Activated naive CD8-positive, alpha-beta T cell treated with anti-CD3 and anti-CD28 coated beads, Interleukin-2, amount 10 ng/mL, durations not matched to agents 7 days and 5 days (primary cell): ENCODE results near the gene MRPS33. TPM values are rescaled to one million over a fixed set of nuclear protein-coding genes. Genes with fewer than 3 reads are reported as not detected.

Experiments used
- ATAC-seq: fragments of 150-1000 bp; cut with Tn5 transposase; one replicate; pipeline ENCODE4 v1.10.0; 2021; ENCODE audit warnings: low read depth, moderate library complexity
- POLR2A ChIA-PET: fragments of 350-600 bp; sonication (Branson Sonifier 250); formaldehyde crosslinking; loops from one replicate; lab custom pipeline; 2021; ENCODE audit warnings: antibody characterized with exemption; lab: Charles Lee
- DNase-seq: peaks from one replicate; pipeline ENCODE4 v3.0.0; 2021
- H3K27ac Mint-ChIP-seq: one replicate; pipeline ENCODE4 v1.8.0; 2022; ENCODE audit warnings: mild to moderate bottlenecking, mixed read lengths
- H3K27me3 Mint-ChIP-seq: one replicate; pipeline ENCODE4 v1.8.0; 2022; ENCODE audit warnings: mild to moderate bottlenecking, moderate library complexity, mixed read lengths
- H3K36me3 Mint-ChIP-seq: one replicate; pipeline ENCODE4 v1.8.0; 2021; ENCODE audit warnings: mild to moderate bottlenecking, mixed read lengths
- H3K4me1 Mint-ChIP-seq: one replicate; pipeline ENCODE4 v1.8.0; 2021; ENCODE audit warnings: mixed read lengths
- H3K4me3 Mint-ChIP-seq: one replicate; pipeline ENCODE4 v1.8.0; 2022; ENCODE audit warnings: mild to moderate bottlenecking, moderate library complexity, mixed read lengths
- H3K9me3 Mint-ChIP-seq: one replicate; pipeline ENCODE4 v1.8.0; 2021; ENCODE audit warnings: mixed read lengths
- total RNA-seq, 2 experiments: library from RNA; stranded (reverse); gene quantifications; one replicate each; pipeline ENCODE4 v1.2.3, GENCODE V29; 2021

The MRPS33 gene
- total RNA-seq, 2 experiments from 2014 or later, result 44.4 to 47.0 TPM

- Mint-ChIP-seq H3K9me3 (no peaks in the 10 kb centered on the region), H3K4me1 (no peaks in the 10 kb centered on the region), H3K27ac (no peak overlapping the region), H3K4me3 (no peak overlapping the region), H3K36me3 (no peaks in the 10 kb centered on the region), H3K27me3 (peaks cover 4% of the 10 kb centered on the region)
- no peak for DNase-seq
- POLR2A ChIA-PET, result no interaction called here
- ATAC-seq, result no peak
Observed at GRCh38 chr7:140998715-140999114, 16.0 kb downstream of the MRPS33 start.

- Mint-ChIP-seq H3K4me1 (no peaks in the 10 kb centered on the region), H3K36me3 (no peaks in the 10 kb centered on the region), H3K27me3 (peaks cover 9% of the 10 kb centered on the region), H3K27ac (no peak overlapping the region), H3K4me3 (no peak overlapping the region), H3K9me3 (no peaks in the 10 kb centered on the region)
- POLR2A ChIA-PET, result no interaction called here
- ATAC-seq (no peak), DNase-seq (no peak)
Observed at GRCh38 chr7:140992422-140992821, 22.3 kb downstream of the MRPS33 start.

DNA sequence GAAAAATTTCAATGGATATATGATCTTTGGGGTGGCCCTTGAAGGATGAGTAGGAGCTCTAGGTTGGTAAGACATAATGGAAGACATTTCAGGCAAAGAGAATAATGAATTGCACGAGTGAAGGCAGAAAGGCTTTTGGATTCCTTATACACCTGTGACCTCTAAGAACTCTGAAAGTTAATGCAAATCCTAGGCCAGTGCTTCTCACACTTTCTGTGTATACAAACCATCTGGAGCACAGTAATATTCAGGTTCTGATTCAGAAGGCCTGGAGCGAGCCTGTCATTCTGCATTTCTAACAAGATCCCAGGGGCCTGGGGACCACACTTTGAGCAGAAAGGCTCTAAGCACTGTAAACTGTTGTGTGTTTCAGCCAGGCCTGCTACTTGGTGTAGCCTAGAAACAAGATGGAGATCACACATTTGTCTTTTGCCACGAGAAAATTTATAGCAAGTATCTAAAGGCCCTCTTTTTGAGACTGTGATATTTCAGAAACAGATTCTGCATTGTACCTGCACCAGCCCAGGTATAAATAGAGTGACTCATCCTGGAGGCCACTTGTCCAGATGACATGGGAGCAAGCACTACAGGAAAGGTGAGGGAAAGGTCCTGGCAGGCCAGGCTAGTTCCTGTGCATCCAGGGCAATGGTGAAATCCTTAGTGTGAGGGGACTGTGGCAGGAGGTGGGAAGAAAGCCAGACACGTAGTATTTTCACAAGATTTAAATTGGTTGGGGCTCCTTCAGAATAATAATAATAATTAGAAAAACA lies 24.4 kb downstream of the MRPS33 start:
- H3K4me3 Mint-ChIP-seq, result no peak overlapping the region
- ATAC-seq, result no peak
- no peak for DNase-seq
- no peaks in the 10 kb centered on the region for H3K9me3 Mint-ChIP-seq
- H3K36me3 Mint-ChIP-seq, result no peaks in the 10 kb centered on the region
- H3K4me1 Mint-ChIP-seq, result no peaks in the 10 kb centered on the region
- peaks cover 9% of the 10 kb centered on the region for H3K27me3 Mint-ChIP-seq
- H3K27ac Mint-ChIP-seq, result no peak overlapping the region
- POLR2A ChIA-PET, result no interaction called here

GRCh38 chr7:140989068-140989467 lies 25.7 kb downstream of the MRPS33 start:
- H3K27ac Mint-ChIP-seq, result no peak overlapping the region
- no peak overlapping the region for H3K4me3 Mint-ChIP-seq
- H3K36me3 Mint-ChIP-seq, result no peaks in the 10 kb centered on the region
- no peaks in the 10 kb centered on the region for H3K9me3 Mint-ChIP-seq
- POLR2A ChIA-PET, result no interaction called here
- H3K4me1 Mint-ChIP-seq, result no peaks in the 10 kb centered on the region
- DNase-seq (no peak), ATAC-seq (no peak)
- peaks cover 9% of the 10 kb centered on the region for H3K27me3 Mint-ChIP-seq

DNA sequence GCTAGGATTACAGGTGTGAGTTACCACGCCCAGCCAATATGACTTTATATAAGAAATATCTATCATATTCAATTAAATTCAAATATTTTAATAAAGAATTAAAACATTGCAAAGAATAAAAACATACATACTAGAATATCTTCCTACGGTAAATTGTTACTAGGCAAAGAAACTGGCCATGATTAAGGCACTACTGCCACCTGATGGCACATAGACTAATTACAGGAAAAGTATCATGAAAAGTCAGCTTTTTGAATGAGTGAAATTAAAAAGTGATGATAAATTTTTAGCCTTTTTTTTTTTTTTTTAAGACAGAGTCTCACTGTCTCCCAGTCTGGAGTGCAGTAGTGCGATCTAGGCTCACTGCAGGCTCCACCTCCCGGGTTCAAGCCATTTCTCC lies 30.9 kb downstream of the MRPS33 start:
- Mint-ChIP-seq H3K4me3 (no peak overlapping the region), H3K9me3 (no peaks in the 10 kb centered on the region), H3K4me1 (no peaks in the 10 kb centered on the region), H3K27me3 (peaks cover 5% of the 10 kb centered on the region), H3K36me3 (no peaks in the 10 kb centered on the region), H3K27ac (no peak overlapping the region)
- POLR2A ChIA-PET, result interaction anchor here (0.6 kb wide), 1 partner anchor 40 kb away, joined by 5 read pairs; no protein-coding TSS in a partner anchor
- ATAC-seq (no peak), DNase-seq (no peak)

- no peaks in the 10 kb centered on the region for H3K36me3 Mint-ChIP-seq
- no peak overlapping the region for H3K4me3 Mint-ChIP-seq
- H3K27me3 Mint-ChIP-seq, result peaks cover 4% of the 10 kb centered on the region
- POLR2A ChIA-PET, result interaction anchor here (0.6 kb wide), 1 partner anchor 372 kb away, joined by 3 read pairs; no protein-coding TSS in a partner anchor
- no peak for ATAC-seq
- DNase-seq, result no peak
- no peak overlapping the region for H3K27ac Mint-ChIP-seq
- H3K4me1 Mint-ChIP-seq, result no peaks in the 10 kb centered on the region
- H3K9me3 Mint-ChIP-seq, result no peaks in the 10 kb centered on the region
Observed at GRCh38 chr7:140982508-140982907, 32.2 kb downstream of the MRPS33 start.

- Mint-ChIP-seq H3K9me3 (no peaks in the 10 kb centered on the region), H3K27ac (no peak overlapping the region)
Observed at GRCh38 chr7:140981951-140982350, 32.8 kb downstream of the MRPS33 start.

DNA sequence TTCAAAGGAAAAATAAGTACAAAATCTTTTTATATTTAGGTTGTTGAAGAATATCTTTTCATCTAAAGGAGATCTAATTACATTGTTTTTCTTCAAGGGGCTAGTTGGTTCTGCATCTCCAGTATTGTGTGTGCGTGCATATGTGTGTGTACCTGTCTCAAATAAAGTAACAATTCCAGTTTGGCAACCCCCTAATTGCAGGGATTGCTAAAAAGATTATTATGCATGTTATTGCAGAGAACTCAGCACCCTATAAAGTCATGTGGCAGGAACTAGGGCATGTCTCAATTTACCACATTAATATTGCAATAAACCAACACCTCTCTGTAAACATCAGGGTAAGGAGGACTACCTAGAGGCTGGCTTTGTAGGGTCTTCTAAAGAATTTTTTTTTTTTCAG lies 37.0 kb downstream of the MRPS33 start:
- ATAC-seq, result no peak
- Mint-ChIP-seq H3K4me3 (no peak overlapping the region), H3K4me1 (peaks cover 2% of the 10 kb centered on the region), H3K27me3 (peaks cover 8% of the 10 kb centered on the region), H3K27ac (no peak overlapping the region), H3K9me3 (no peaks in the 10 kb centered on the region), H3K36me3 (no peaks in the 10 kb centered on the region)
- POLR2A ChIA-PET, result no interaction called here
- no peak for DNase-seq

More at GRCh38 chr7:140981951-140982350, 32.8 kb downstream of the MRPS33 start:
- peaks cover 4% of the 10 kb centered on the region for H3K27me3 Mint-ChIP-seq
- no peaks in the 10 kb centered on the region for H3K36me3 Mint-ChIP-seq
- no peak overlapping the region for H3K4me3 Mint-ChIP-seq
- no peaks in the 10 kb centered on the region for H3K4me1 Mint-ChIP-seq
- POLR2A ChIA-PET, result no interaction called here
- ATAC-seq (no peak), DNase-seq (no peak)

DNA sequence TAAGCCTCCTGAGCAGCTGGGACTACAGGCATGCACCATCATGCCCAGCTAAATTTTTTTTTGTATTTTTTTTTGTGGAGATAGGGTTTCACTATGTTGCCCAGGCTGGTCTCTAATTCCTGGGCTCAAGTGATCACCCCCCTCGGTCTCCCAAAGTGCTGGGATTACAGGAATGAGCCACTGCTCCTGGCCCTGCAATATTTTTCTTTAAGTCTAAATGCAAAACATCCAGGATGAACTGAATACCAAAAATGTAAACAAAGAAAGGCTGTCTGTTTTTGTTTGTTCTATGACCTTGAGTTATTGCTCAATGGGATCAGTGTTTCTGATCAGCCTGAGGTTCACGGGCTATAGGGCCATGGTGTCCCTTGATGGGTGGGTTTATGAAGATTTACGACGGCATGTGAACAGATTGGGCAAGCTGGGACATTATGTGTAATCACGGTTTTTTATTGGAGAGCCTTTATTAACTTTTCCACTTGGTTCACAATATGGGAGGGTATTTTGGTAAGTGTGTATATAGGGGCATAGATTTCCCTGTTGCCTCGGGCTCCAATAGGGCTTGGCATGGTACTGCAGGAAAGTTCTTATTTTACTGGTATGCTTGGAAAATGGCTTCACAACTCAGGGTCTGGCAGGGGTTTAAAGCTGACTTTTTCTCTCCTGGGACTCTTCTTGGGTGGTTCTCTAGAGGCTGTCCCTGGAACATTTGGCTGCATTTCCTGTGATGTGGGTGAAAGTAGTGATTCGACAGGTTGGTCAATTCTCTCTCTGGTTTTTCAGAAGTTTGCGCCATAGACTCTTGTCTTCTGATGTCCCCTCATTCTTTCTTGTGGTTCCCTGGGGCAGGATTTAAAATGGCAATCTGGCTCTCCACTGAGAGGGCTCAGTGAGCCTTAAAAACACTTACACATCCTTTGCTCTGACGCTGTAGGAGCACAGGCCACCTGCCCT lies 41.6 kb downstream of the MRPS33 start:
- peaks cover 4% of the 10 kb centered on the region for H3K27me3 Mint-ChIP-seq
- no peak overlapping the region for H3K27ac Mint-ChIP-seq
- peaks cover 2% of the 10 kb centered on the region for H3K4me1 Mint-ChIP-seq
- no peaks in the 10 kb centered on the region for H3K36me3 Mint-ChIP-seq
- no peaks in the 10 kb centered on the region for H3K9me3 Mint-ChIP-seq
- no peak for ATAC-seq
- H3K4me3 Mint-ChIP-seq, result no peak overlapping the region
- POLR2A ChIA-PET, result no interaction called here
- no peak for DNase-seq

DNA sequence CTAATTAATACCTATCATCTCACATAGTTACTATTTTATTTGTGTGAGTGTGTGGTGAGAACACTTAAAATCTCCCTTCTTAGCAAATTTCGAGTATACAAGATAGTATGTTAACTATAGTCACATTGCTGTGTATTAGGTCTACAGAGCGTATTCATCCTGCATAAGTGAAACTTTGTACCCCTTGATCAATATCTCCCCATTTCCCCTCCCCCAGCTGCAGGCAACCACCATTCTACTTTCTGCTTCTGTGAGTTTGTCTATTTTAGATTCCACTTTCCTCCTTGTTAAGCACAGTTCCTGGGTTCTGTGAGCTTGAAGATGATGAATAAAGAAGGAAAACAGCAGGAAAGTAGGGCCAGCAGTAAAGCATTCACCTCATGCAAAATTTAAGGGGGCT lies 42.4 kb downstream of the MRPS33 start:
- no peak overlapping the region for H3K27ac Mint-ChIP-seq
- POLR2A ChIA-PET, result no interaction called here
- peaks cover 4% of the 10 kb centered on the region for H3K27me3 Mint-ChIP-seq
- H3K4me3 Mint-ChIP-seq, result no peak overlapping the region
- H3K4me1 Mint-ChIP-seq, result peaks cover 2% of the 10 kb centered on the region
- H3K9me3 Mint-ChIP-seq, result no peaks in the 10 kb centered on the region
- no peaks in the 10 kb centered on the region for H3K36me3 Mint-ChIP-seq
- ATAC-seq, result no peak
- DNase-seq, result no peak

- POLR2A ChIA-PET, result no interaction called here
- DNase-seq, result no peak
- H3K36me3 Mint-ChIP-seq, result no peaks in the 10 kb centered on the region
- H3K9me3 Mint-ChIP-seq, result no peaks in the 10 kb centered on the region
- H3K27me3 Mint-ChIP-seq, result peaks cover 2% of the 10 kb centered on the region
- H3K4me1 Mint-ChIP-seq, result no peaks in the 10 kb centered on the region
- no peak overlapping the region for H3K27ac Mint-ChIP-seq
- no peak for ATAC-seq
- no peak overlapping the region for H3K4me3 Mint-ChIP-seq
Observed at GRCh38 chr7:140967438-140967837, 47.3 kb downstream of the MRPS33 start.

GRCh38 chr7:140966561-140967233 lies 48.1 kb downstream of the MRPS33 start:
- Mint-ChIP-seq H3K9me3 (no peaks in the 10 kb centered on the region), H3K36me3 (no peaks in the 10 kb centered on the region), H3K27me3 (peaks cover 2% of the 10 kb centered on the region), H3K27ac (no peak overlapping the region), H3K4me3 (no peak overlapping the region), H3K4me1 (no peaks in the 10 kb centered on the region)
- DNase-seq, result no peak
- POLR2A ChIA-PET, result no interaction called here
- ATAC-seq, result no peak

- POLR2A ChIA-PET, result no interaction called here
- H3K4me3 Mint-ChIP-seq, result no peak overlapping the region
- DNase-seq (no peak), ATAC-seq (no peak)
- H3K27ac Mint-ChIP-seq, result no peak overlapping the region
- H3K9me3 Mint-ChIP-seq, result peaks cover 2% of the 10 kb centered on the region
- no peaks in the 10 kb centered on the region for H3K36me3 Mint-ChIP-seq
- peaks cover 4% of the 10 kb centered on the region for H3K27me3 Mint-ChIP-seq
- H3K4me1 Mint-ChIP-seq, result no peaks in the 10 kb centered on the region
Observed at GRCh38 chr7:140961117-140961516, 53.6 kb downstream of the MRPS33 start.
